Measurements from ENCODE around the gene TMEM187.

The TMEM187 gene

GRCh38 chrX:154023276-154024000 lies 50.9 kb downstream of the TMEM187 start:
- DNase-seq = no peak

GRCh38 chrX:154024271-154024670 lies 51.7 kb downstream of the TMEM187 start:
- DNase-seq = no peak

- no peak for DNase-seq
Observed at GRCh38 chrX:154025230-154025629, 52.7 kb downstream of the TMEM187 start.

- no peak for DNase-seq
Observed at GRCh38 chrX:154026136-154027021, 53.8 kb downstream of the TMEM187 start.

GRCh38 chrX:154027022-154027402 lies 54.5 kb downstream of the TMEM187 start:
- no peak for DNase-seq

GRCh38 chrX:154027986-154028385 lies 55.4 kb downstream of the TMEM187 start:
- DNase-seq = no peak

- no peak for DNase-seq
Observed at GRCh38 chrX:154028502-154029184, 56.1 kb downstream of the TMEM187 start.

- DNase-seq = no peak
Observed at GRCh38 chrX:154029439-154029838, 56.9 kb downstream of the TMEM187 start.

GRCh38 chrX:154030266-154030665 lies 57.7 kb downstream of the TMEM187 start:
- DNase-seq = no peak

- DNase-seq = no peak
Observed at GRCh38 chrX:154030715-154031305, 58.3 kb downstream of the TMEM187 start.

GRCh38 chrX:154032160-154032559 lies 59.6 kb downstream of the TMEM187 start:
- no peak for DNase-seq

- no peak for DNase-seq
Observed at GRCh38 chrX:154032653-154033052, 60.1 kb downstream of the TMEM187 start.

Measured in activated T-cell treated with anti-CD3 and anti-CD28 coated beads for 4 hours (primary cell).